Nucleus accumbens (tissue), 56 donors: Measurements from ENCODE around the gene SDF2.

Experiments
- DNase-seq, 56 donors: peaks; one replicate each; lab custom pipeline; 2025; lab: John Stamatoyannopoulos, UW

Gene SDF2, protein sequence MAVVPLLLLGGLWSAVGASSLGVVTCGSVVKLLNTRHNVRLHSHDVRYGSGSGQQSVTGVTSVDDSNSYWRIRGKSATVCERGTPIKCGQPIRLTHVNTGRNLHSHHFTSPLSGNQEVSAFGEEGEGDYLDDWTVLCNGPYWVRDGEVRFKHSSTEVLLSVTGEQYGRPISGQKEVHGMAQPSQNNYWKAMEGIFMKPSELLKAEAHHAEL

DNA sequence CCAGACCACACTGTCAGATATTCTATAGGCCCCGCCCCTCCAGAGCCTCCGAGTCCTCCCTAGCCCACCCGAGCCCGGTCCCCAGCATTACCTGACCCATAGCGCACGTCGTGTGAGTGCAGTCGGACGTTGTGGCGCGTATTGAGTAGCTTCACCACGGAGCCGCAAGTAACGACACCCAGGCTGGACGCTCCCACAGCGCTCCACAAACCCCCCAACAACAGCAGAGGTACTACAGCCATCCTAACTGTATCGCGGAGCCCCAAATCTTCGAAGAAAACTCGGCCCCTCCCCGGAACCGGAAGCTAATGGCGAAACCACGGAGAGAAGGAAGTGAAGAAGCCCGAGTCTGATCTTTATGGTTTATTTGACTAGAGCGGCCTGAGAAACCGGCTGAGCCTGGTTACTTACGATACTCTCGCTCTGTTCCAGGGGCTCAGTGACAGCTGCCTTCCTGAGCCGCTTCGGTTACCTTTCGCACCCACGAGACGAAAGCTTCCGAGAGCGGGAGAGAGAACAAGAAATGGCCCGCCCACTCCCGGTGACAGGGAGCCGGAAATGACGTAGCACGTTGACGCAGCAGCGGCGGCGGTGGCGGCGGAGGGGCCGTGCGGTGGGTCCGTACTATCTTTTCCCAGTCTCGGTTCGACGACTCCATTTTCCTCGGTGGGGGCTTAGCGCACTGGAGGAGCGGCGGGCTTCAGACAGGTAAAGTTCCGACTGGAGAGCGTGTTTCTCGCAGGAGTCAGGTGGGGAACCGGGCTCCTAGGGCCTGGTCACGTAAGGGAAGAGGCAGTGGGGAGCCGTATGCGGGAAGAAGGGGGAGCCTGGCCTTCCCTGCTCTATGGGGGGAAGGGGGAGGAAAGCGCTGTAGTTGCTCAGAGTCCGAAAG is at the start of gene SDF2, which contains the start of gene SUPT6H:
TSS of gene SDF2 (minus strand) at position 272 of the 892 bp plus-strand sequence. CDS start at position 242, 30 bp downstream.
TSS of gene SUPT6H (plus strand) at position 571 of the 892 bp plus-strand sequence. CDS start 11,197 bp downstream, outside the sequence.
- peak in 55 of 56 donors; percentile 42 to 97 (median 91) for DNase-seq

- peak; percentile 47 to 95 (median 81) for DNase-seq
Observed at GRCh38 chr17:28710861-28711722, 49.4 kb upstream of the SDF2 start.

GRCh38 chr17:28707339-28707720 is 45.6 kb upstream of the SDF2 start:
- DNase-seq, result no peak

DNA sequence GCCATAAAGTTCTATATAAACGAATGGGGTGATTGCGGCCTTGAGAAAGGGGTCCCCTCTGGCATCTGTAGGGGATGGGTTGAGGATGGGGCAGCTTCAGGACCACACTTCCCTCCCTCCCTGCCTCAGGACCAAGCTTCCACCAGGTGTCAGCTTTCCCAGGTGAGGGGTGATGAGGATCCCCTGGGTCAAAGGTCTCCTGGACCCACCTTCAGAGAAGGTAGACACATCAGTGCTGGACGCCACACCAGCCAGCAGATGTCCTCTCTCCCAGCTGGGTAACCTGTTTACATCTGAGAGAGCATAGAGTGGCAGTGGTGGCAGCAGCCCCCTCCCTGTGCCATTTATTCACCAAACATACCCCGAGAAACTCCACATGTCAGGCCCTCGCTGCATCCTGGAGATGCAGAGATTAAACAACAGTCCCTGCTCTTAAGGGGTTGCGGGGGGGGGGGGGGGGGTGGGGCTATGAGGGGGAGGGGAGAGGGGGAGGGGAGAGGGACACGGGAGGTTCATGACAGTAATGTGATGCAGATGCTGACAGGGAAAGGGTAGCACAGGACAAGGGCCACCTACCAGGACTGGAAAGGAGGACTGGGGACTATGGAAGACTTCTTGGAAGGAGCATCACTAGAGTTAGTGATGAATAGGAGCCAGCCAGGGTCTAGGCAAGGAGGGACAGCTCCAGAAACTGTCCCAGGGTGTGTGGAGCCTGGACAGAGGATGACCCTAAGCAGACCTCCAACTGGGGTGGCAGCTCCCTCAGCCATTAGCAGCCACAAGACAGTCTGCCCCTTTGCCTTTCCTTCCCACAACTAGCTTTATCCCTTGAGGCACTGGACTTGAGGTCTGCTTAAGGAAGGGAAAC is 45.0 kb upstream of the SDF2 start:
- DNase-seq, result no peak

GRCh38 chr17:28705728-28706334 is 44.1 kb upstream of the SDF2 start:
- no peak for DNase-seq

DNA sequence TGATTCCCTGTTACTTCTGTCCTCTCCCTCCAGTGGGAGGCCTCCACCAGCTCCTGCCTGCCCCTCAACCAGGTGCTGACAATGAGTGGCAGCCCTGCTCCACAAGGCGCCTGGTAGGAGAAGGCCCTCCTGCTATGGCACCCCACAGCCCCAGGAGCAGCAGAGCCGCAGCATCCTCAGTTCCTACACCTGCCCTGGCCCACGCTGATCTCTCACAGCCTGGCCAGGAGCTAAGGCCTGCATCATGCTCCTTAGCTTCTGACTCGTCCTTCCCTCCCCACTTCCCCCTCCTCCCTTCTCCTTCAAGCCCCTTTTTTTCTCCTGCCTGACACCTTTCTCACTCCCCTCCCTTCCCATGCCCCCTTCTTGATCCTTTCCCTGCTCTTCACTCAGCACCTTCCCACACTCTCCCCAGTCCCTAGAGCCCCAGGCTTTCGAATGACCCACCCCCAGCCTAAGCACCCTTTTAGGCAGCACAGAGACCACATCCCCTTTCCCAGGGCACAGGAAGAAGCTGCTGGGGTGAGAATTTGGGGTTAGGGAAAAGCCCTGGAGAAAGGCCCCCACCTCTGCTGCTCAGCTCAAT is 43.5 kb upstream of the SDF2 start:
- no peak for DNase-seq

DNA sequence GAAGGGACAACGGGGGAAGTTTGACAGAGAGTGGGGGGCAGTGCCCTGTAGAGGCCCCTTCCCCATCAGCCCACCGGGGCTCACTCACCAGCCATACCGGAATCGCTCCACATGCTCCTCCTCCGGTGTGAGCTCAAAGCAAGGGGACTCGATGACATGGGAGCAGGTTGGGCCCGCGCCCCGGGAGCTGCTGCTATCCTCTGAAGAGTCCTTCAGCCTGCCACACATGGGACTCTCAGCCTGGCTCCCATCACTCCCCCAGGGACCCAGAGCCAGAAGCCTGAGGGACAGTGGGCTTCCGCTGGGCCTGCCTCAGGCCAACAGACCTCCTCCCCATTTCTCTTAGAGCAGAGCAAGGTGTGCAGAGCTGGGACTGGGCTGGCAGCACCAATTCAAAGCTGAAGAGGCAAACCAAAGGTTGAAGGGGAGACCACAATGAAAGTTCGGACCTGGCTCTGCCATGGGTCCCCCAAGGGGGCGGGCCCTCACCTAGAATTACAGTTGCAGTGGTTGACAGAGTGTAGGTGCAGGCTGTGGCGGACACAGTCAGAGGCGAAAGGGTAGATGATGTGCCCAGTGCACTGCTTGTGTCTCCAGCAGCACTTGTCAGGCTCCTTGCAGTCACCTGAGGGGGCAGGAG is 42.6 kb upstream of the SDF2 start:
- DNase-seq, result no peak

DNA sequence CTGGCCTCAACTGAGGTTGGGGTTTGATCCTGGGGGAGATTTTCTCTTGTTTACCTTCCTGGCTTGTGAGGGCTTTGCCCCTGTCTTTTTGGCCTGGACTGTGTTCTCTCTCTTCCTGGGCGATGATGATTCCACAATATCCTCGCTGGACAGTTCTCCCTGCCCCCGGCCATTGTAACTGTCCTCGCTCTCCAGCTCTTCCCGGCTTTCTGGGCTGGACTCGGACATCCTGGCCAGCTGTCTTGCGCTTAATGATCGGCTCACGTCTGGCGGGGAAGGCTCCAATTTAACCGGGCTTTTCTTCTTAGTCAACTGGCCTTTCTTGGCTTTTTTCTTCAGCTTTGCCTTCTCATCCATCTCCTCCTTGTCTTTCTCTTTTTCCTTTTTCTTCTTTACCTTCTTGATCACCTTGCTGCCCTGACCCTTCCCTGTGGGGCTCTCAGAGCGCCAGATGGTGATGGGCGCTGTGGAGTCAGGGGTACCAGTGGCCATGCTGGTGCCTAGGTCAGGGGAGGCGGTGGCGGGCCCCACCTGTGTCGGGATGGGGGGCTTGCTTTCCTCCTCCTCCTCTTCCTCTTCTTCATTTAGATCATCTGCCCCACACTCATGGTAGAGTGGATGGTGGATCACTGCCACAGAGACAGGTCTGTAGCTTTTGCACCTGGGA is 42.0 kb upstream of the SDF2 start:
- no peak for DNase-seq

- DNase-seq, result peak in 1 of 56 donors; percentile 18
Observed at GRCh38 chr17:28702752-28703150, 41.0 kb upstream of the SDF2 start.

- peak in 48 of 56 donors; percentile 14 to 75 (median 52) for DNase-seq
Observed at GRCh38 chr17:28702026-28702751, 40.5 kb upstream of the SDF2 start.

GRCh38 chr17:28700830-28701492 is 39.3 kb upstream of the SDF2 start:
- no peak for DNase-seq

DNA sequence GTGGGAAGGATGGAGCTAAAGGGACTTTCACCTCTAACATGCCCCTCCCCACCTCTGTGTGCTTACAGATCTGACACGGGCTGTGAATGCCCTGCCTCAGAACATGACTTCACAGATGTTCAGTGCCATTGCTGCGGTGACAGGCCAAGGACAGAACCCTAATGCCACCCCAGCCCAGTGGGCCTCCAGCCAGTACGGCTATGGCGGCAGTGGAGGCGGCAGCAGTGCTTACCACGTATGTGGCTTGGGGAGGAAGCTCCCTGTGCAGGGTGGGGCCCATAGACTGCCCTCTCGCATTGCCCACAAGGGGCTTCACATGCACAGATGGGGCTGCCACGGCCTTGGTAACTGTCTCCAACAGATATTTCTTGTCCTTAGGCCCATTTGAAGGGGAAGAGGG is 38.6 kb upstream of the SDF2 start:
- no peak for DNase-seq

- no peak for DNase-seq
Observed at GRCh38 chr17:28698253-28698941, 36.7 kb upstream of the SDF2 start.

DNA sequence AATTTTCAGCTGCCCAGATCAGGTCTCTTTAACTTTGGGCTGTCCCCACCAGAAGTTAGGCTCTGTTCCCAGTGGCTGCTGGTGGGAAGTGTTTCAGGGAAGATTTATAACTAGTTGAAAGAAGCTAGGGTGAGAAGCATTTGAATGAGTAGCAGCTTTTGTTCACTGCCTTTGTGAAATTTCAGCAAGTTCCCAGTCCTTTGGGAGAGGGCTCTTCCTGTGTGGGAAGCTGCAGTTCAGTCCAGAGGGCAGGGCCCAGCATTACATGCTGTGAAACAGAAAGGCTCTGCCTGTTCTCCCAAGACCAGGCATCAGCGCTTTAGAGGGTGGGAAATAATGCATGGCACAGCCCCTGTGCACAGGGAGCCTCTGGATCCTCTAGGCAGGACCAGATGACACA is 32.2 kb upstream of the SDF2 start:
- peak in 11 of 56 donors; percentile 0 to 47 (median 23) for DNase-seq

DNA sequence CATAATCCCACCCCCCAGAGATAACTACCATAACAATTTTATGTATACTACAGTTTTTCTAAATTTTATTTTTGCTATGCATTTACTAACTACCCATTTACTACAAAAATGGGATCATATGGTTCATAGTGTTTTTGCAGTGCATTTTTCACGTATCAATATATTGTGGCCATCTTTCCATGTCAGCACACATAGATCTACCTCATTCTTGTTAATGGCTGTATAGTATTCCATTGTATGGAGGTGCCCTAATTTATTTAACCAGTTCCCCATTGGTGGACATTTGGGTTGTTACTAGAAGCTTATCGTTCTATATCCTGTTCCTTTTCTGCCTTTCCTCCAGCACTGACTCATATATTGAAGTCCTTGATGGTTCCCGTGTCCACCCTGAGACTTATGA is 27.3 kb upstream of the SDF2 start:
- no peak for DNase-seq

GRCh38 chr17:28688481-28688880 is 26.8 kb upstream of the SDF2 start:
- DNase-seq, result no peak
